HG03469 (cell line): ENCODE measurements around the gene CA5A.
"Not testable (repeated sequence)": the region's sequence is repeated elsewhere in the genome, so short reads cannot be mapped to it uniquely, and the experiment has no call there.

Source experiments
- ATAC-seq: cut with Tn5 transposase; IDR thresholded peaks from one replicate; pipeline ENCODE4 v1.9.1; 2021; ENCODE audit warnings: mild to moderate bottlenecking, moderate library complexity, moderate number of reproducible peaks; ENCODE audit not compliant: unreplicated experiment

Gene CA5A

DNA sequence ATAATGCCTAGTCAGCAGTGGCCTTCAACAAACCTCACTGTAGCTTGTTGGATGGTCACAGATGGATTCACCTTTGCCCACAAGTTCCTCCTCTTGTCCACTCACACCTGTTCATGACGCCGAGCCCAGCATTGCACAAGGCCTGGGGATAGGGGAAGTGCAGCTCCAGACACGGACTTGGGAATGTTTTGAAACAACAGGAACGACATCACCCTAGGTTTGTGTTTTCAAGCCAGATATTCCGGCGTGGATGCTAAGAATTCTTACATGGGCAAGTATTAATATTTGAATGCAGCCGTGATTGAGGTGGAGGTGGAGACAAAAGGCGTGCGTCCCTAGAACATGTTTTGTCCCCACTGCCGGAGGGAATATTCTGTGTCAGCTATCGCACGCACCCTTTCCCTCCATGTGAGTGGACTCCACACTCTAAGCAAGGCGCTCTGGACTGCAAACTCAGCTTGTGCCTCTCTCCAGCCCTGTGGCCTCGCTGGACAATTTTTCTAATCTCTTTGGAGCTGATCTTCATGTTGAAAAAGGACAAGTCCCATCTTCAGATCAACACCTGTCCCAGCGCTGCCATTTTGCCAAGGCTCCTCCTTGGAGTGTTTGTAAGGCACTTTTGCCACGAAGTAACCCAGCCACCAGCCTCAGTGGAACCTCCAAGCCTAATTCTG, 12.9 kb upstream of the CA5A start:
- no peak for ATAC-seq

- ATAC-seq = no peak
Measured at GRCh38 chr16:87948735-87949070, 12.4 kb upstream of the CA5A start.

GRCh38 chr16:87948119-87948545, 11.8 kb upstream of the CA5A start:
- ATAC-seq = no peak

GRCh38 chr16:87947356-87948118, 11.2 kb upstream of the CA5A start:
- no peak for ATAC-seq

DNA sequence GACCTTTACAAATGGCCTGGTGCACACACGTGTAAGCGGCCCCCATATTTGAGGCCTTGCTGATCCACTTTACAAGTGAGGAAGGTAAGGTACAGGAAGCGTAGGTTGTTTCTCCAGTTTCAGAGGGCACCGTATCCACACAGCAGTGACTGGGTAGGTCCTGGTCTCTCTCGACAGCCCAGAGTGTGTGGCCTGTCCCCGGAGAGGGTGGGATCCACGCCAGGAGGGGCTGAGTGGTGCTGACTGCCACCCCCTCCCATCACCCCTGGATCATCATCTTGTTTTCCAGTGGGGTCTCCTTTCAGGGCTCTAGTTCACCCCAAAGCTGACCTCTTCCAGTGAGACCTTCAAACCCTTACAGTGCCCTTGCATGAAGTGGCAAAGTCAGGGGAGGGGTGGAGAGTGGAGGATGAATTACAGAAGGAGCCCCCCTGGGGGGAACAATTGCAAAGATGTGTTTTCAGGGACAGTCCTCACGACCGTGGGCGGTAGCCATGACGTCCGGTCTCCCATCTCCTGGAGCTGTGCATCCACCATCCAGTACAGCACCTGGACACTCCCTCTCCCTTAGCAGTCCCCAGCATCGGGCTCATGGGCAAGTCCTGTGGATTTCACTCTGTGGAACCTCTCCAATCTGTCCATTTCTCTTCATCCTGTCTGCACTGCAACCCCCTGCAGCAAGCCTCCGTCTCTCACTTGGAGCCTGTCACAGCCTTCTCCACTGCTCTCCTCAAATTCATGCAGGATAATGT, 10.4 kb upstream of the CA5A start:
- no peak for ATAC-seq

GRCh38 chr16:87945351-87946042, 9.2 kb upstream of the CA5A start:
- no peak for ATAC-seq

DNA sequence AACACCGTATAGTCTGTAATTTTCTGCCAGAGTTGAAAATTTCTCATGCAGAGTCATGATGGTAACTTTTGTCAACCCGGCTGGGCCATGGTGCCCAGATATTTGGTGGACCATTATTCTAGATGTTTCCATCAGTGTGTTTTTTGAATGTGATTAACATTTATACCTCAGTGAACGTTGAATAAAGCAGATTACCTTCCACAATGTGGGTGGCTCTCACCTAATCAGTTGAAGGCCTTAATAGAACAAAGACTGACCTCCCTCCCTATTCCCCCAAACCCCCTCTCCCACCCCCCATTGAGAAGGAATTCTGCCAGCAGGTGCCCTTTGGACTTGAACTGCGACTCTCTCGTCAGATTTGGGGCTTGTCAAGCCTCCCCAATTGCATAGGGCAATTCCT, 6.4 kb upstream of the CA5A start:
- no peak for ATAC-seq

DNA sequence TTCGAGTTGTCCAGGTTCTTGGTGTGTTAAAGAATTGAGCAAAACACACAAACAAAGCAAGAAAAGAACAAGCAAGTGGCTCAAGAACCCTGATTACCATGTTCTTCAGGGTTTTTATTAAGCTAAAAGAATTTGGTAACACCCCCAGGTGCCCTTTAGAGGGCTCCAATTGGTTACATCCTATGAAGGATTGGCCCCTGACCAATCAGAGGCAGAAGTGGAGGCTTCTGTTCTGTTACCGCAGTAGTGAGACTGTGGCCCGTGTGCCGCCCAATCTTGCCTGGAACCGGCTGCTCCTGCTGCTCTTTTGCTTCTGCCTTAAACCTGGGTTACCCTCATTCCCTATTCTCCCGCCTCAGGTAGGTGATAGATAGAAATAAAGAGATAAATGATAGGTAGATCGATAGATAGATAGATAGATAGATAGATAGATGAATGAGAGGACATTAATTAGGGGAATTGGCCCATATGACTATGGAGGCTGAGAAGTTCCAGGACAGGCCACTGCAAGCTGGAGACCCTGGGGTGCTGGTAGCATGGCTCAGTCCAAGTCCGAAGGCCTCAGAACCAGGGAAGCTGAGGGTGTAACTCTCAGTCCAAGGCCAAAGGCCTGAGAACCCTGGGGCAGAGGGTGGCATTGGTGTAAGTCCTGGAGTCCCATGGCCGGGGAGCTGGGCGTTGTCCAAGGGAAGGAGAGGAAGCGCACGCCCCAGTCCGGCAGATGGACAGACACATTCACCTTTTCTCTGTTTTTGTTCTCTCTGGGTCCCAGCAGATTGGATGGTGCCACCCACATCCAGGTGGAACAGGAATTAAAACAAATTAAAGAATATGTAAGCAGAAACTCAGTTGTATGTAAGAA, 3.5 kb upstream of the CA5A start:
- ATAC-seq = no peak

GRCh38 chr16:87938412-87938949, 2.2 kb upstream of the CA5A start:
- no peak for ATAC-seq

- ATAC-seq = not testable (repeated sequence)
Measured at GRCh38 chr16:87937231-87937542, 858 bp upstream of the CA5A start.

DNA sequence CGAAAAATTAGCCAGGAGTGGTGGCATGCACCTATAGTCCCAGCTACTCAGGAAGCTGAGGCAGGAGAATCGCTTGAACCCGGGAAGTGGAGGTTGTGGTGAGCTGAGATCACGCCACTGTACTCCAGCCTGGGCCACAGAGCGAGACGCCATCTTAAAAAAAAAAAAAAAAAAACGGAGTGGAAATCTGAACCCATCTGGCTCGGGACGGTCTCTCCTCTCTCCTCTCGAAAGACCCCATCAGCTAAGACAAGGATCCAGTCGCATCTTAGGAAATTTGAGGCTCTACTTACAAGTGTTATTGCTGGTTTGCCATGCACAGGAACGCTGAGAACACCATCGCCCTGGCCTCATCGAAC, 334 bp downstream of the CA5A start:
- ATAC-seq = not testable (repeated sequence)

GRCh38 chr16:87934752-87935425, 1.4 kb downstream of the CA5A start:
- not testable (repeated sequence) for ATAC-seq

- no peak for ATAC-seq
Measured at GRCh38 chr16:87933140-87933495, 3.2 kb downstream of the CA5A start.

- not testable (repeated sequence) for ATAC-seq
Measured at GRCh38 chr16:87932475-87933139, 3.7 kb downstream of the CA5A start.

GRCh38 chr16:87931504-87931903, 4.8 kb downstream of the CA5A start:
- no peak for ATAC-seq

DNA sequence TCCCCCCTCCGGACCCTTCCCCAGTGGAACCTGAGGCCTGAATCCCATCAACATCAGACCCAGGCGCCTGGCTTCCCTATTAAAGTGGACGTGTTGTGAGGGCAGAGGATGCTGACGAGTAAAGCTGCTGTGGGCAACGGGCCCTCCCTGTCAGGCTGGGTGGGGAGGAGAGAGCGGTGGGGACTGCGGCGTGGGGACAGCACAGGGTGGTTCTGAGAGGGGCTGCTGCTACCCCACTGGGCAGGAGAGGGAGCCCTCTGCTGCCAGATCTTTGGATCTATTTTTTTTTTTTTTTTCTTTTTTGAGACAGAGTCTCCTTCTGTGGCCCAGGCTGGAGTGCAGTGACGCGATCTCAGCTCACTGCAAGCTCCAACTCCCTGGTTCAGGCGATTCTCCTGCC, 5.9 kb downstream of the CA5A start:
- no peak for ATAC-seq

DNA sequence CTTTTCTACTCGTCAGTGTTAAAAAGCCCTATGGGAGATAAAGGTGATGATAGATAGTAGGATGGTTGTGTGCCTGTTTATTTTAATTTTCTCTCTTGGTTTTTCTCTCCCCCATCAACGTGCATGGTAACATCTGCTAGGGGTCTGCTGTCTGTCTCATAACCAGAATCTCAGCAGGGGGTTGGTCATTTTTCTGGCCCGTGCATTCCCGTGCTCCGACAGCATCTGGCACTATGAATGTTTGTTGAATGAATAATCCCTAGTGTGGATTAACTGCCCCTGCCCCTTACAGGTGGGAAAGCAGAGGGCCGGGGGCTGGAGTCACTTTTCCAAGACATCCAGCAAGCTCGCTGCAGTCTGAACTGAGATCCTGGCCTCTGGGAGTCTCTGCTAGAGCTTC, 6.3 kb downstream of the CA5A start:
- no peak for ATAC-seq

DNA sequence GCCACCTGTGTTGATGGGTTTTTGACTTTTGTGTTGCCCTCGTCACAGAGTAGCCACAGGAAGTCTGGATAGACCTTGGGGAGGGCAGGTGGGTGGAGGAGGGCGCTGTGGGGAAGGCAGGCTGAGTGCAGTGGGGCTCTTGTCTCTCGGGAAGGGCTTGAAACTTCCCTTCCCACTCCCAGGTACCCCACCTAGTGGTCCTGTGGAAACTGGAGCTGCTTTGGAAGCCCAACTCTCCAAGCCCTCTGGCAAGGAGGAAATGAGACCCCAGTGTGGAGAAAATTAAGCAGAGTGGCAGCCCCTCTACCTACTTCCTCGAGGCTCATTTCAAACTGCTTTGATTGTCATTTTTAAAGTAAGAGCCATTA, 9.2 kb downstream of the CA5A start:
- ATAC-seq = no peak
